Measurements from ENCODE around the gene APBB2. TPM values are rescaled to one million over a fixed set of nuclear protein-coding genes. Genes with fewer than 3 reads are reported as not detected.
A peak's percentile ranks its signal among the peaks of the same experiment; 100 is the strongest.

The APBB2 gene
- total and polyA plus RNA-seq, 2 of the 8 experiments (the other 6 are each of a cell fraction or from before 2014, with no cell fraction given), result 58.7 to 59.4 TPM

DNA sequence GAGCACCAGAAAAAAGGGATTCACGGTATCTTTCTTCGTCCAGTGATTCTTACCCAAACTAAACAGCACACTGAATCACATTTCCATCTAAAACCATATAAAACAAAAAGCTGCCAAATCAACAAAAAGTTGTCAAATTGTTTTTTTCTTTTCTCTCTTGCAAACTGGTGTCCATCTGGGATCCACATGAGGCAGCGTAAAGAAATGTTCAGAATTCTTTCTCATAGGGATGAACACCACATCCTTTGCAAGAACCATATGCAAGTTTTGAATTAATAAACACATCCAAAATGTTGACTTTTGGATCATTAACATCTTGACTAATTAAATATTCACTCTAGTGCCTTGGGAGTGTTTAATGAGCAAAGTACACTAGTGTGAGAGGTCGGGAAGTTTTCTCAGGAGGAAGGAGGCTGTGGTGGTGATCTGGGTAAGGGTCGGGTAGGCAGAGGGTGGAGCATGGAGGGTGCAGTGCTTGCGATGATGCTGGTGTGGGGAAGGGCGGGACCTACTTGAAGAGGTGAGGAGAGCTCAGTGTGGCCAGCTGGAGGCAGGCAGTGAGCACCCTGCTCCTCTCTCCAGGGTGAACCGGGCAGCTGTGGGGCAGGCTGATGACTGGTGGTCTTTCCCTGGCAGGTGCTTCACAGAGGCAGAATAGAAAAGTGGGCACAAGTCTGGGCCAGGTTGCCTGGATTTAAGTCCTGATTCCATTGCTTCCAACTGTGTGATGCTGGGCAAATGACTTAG is 391.7 kb downstream of the APBB2 start:
- Histone ChIP-seq H4K5ac (ENCODE audit: insufficient read length, low read depth, low read length) (no peak overlapping the region), H2BK15ac (ENCODE audit: low read length) (no peak overlapping the region), H3K27me3 (replicated peaks in 1 of 4; ENCODE audit: control insufficient read depth in 3 of 4, extremely low read depth in 1 of 4, insufficient read depth in 3 of 4, low read length in 3 of 4) (no peaks in the 10 kb centered on the region), H3K4me2 (ENCODE audit: insufficient read depth in 1 of 2, low read depth in 2 of 2, low read length in 2 of 2) (no peak overlapping the region), H3K4me1 (replicated peaks in 1 of 4; ENCODE audit: control insufficient read depth in 3 of 4, insufficient read depth in 4 of 4, low read length in 3 of 4) (no peaks in the 10 kb centered on the region), H3K18ac (ENCODE audit: extremely low read depth, low read length) (no peak overlapping the region), H3K9me3 (ENCODE audit: insufficient read depth in 2 of 2, low read depth in 1 of 2, low read length in 1 of 2) (no peaks in the 10 kb centered on the region), H3K27ac (ENCODE audit: low read depth, low read length) (no peak overlapping the region), H3K4me3 (ENCODE audit: extremely low read depth in 1 of 4, insufficient read depth in 2 of 4, low read depth in 3 of 4, low read length in 4 of 4) (no peak overlapping the region), H3K56ac (replicated peaks; ENCODE audit: insufficient read length, low read depth, low read length) (no peak overlapping the region), H4K20me1 (replicated peaks in 1 of 2; ENCODE audit: control insufficient read depth in 1 of 2, insufficient read depth in 2 of 2, low read length in 2 of 2) (peaks cover 1 to 5% of the 10 kb centered on the region in 2 experiments), H3K79me2 (ENCODE audit: control insufficient read depth in 1 of 2, insufficient read depth in 2 of 2, low read length in 2 of 2) (no peaks in the 10 kb centered on the region), H4K8ac (ENCODE audit: extremely low read depth, insufficient read depth, low read length) (no peak overlapping the region), H2BK12ac (ENCODE audit: low read depth, low read length) (no peak overlapping the region), H2BK120ac (replicated peaks; ENCODE audit: low read depth, low read length) (no peak overlapping the region), H2AFZ (ENCODE audit: low read length) (no peak overlapping the region), H3K14ac (ENCODE audit: insufficient read length) (no peak overlapping the region), H2BK5ac (ENCODE audit: low read depth, low read length) (no peak overlapping the region), H3K4ac (replicated peaks; ENCODE audit: insufficient read length, low read depth, low read length) (no peak overlapping the region), H3K23me2 (ENCODE audit: low read depth, low read length) (no peaks in the 10 kb centered on the region), H3K23ac (ENCODE audit: insufficient read length) (no peak overlapping the region), H4K91ac (replicated peaks; ENCODE audit: insufficient read length, low read length) (no peak overlapping the region), H2BK20ac (ENCODE audit: low read length) (no peak overlapping the region), H2AK5ac (ENCODE audit: low read depth, low read length) (no peak overlapping the region), H3K9ac (replicated peaks in 1 of 4; ENCODE audit: extremely low read depth in 1 of 4, low read depth in 3 of 4, low read length in 3 of 4) (no peak overlapping the region), H3K36me3 (ENCODE audit: control insufficient read depth in 2 of 4, insufficient read depth in 4 of 4, low read length in 3 of 4) (peaks cover 14 to 60% (median 42%) of the 10 kb centered on the region in 4 experiments; a peak in 7 of 8 replicates), H3K79me1 (ENCODE audit: low read depth, low read length) (no peaks in the 10 kb centered on the region; the same call in 1 of the 2 replicates)
- 92% methylated on average over 8 of the region's 8 CpGs; no CpG with 5 or more reads in 1 of the 2 experiments for WGBS, 2 experiments (ENCODE audit: extremely low coverage in 1 of 2, insufficient coverage in 1 of 2, insufficient read length in 1 of 2, insufficient replicate concordance in 2 of 2, low coverage in 1 of 2, low lambda C conversion rate in 2 of 2, missing lambda C conversion rate in 1 of 2)
- FAIRE-seq (no peak), DNase-seq (ENCODE audit: low read depth in 1 of 2, low spot score in 2 of 2) (peak in 1 of 2 experiments; percentile 35)
- CTCF ChIA-PET (ENCODE audit: partially characterized antibody), result interaction anchor here (0.6 to 0.8 kb wide), 2 partner anchors 19 to 354 kb away, joined by 3 read pairs; no protein-coding TSS in a partner anchor
- POLR2A ChIA-PET (ENCODE audit: partially characterized antibody), result interaction anchor here (1.1 kb wide), 1 partner anchor 75 kb away, joined by 3 read pairs; no protein-coding TSS in a partner anchor
- TF ChIP-seq RAD21 (IDR thresholded peaks at IDR 0.05 in 1 of 2, conservative IDR thresholded peaks at IDR 0.05 in 1 of 2; ENCODE audit: low read depth in 2 of 2, low read length in 2 of 2) (no peak), SIX5 (IDR thresholded peaks at IDR 0.05; ENCODE audit: low read depth, low read length) (no peak)

Data from H1 (cell line).